Osteoblast (primary cell): ENCODE measurements around the gene OPA1. TPM values are rescaled to one million over a fixed set of nuclear protein-coding genes. Genes with fewer than 3 reads are reported as not detected.
A peak's percentile ranks its signal among the peaks of the same experiment; 100 is the strongest.

Experiments used
- DNase-seq: peaks from one replicate; pipeline ENCODE4 v3.0.0; 2011; ENCODE audit warnings: low spot score, mixed read lengths; ENCODE audit not compliant: insufficient read length; ENCODE audit errors: missing footprints
- H2AFZ ChIP-seq: 2 replicates; pipeline ENCODE4 v1.6.0; 2011; ENCODE audit warnings: mild to moderate bottlenecking, low read length
- H3K27ac ChIP-seq: 2 replicates; pipeline ENCODE4 v1.5.1; 2011; ENCODE audit warnings: mild to moderate bottlenecking, low read depth, low read length, moderate library complexity
- H3K27me3 ChIP-seq: 2 replicates; pipeline ENCODE4 v1.6.0; 2012; ENCODE audit warnings: mild to moderate bottlenecking, control low read depth, inconsistent platforms, low read length, moderate library complexity; ENCODE audit not compliant: insufficient read depth
- H3K36me3 ChIP-seq: 2 replicates; pipeline ENCODE4 v1.5.1; 2011; ENCODE audit warnings: mild to moderate bottlenecking, low read length, control low read depth, moderate library complexity; ENCODE audit not compliant: insufficient read depth
- H3K4me1 ChIP-seq: 2 replicates; pipeline ENCODE4 v1.5.1; 2011; ENCODE audit warnings: mild to moderate bottlenecking, low read length, control low read depth, moderate library complexity; ENCODE audit not compliant: insufficient read depth
- H3K4me2 ChIP-seq: 2 replicates; pipeline ENCODE4 v1.6.0; 2011; ENCODE audit warnings: mild to moderate bottlenecking, low read length; ENCODE audit not compliant: insufficient read depth
- H3K4me3 ChIP-seq: fragments of 200-600 bp; sonication (generic); 3 replicates; pipeline ENCODE4 v1.5.1; 2012; ENCODE audit warnings: mild to moderate bottlenecking, low read length, inconsistent platforms; ENCODE audit not compliant: insufficient read depth
- H3K79me2 ChIP-seq: 2 replicates; pipeline ENCODE4 v1.6.0; 2012; ENCODE audit warnings: mild to moderate bottlenecking, low read length, control low read depth, inconsistent platforms; ENCODE audit not compliant: insufficient read depth
- H3K9me3 ChIP-seq: 2 replicates; pipeline ENCODE4 v1.5.1; 2011; ENCODE audit warnings: low read depth, low read length, control low read depth
- H4K20me1 ChIP-seq: 2 replicates; pipeline ENCODE4 v1.6.0; 2012; ENCODE audit warnings: mild to moderate bottlenecking, low read length, control low read depth; ENCODE audit not compliant: insufficient read depth
- CTCF ChIP-seq: IDR thresholded peaks from 2 replicates; pipeline ENCODE4 v1.5.1; 2011; ENCODE audit warnings: mild to moderate bottlenecking, low read depth, low read length, moderate library complexity; ENCODE audit errors: extremely low read depth
- total RNA-seq: library from RNA; depleted of rRNA; stranded (reverse); fragments of >200 nt; gene quantifications from 2 replicates; pipeline ENCODE4 v1.2.3, GENCODE V29; 2012

The OPA1 gene
- 77.4 and 87.2 TPM in 2 replicates for total RNA-seq

- H3K79me2 ChIP-seq, result peaks cover 51% of the 10 kb centered on the region
- no peaks in the 10 kb centered on the region for H3K9me3 ChIP-seq
- no peaks in the 10 kb centered on the region for H3K27me3 ChIP-seq
- H3K36me3 ChIP-seq, result peaks cover 7% of the 10 kb centered on the region
- TF ChIP-seq CTCF, result peak; percentile 29
- peak within 1 kb of the TSS; percentile 86 for H3K27ac ChIP-seq
- peak within 1 kb of the TSS; percentile 84 for H2AFZ ChIP-seq
- peaks cover 18% of the 10 kb centered on the region for H4K20me1 ChIP-seq
- peak within 1 kb of the TSS; percentile 72 for H3K4me2 ChIP-seq
- peaks cover 23% of the 10 kb centered on the region for H3K4me1 ChIP-seq
- H3K4me3 ChIP-seq, result peak within 1 kb of the TSS; percentile 85
- peak; percentile 94 for DNase-seq
Observed at GRCh38 chr3:193592841-193593667, at the start of gene OPA1. Gene OPA1 (plus strand): TSS chr3:193593208. CDS start chr3:193593378, 170 bp downstream.

- H2AFZ ChIP-seq, result no peak overlapping the region
- no peak overlapping the region for H3K4me3 ChIP-seq
- no peak for TF ChIP-seq CTCF
- H3K9me3 ChIP-seq, result no peaks in the 10 kb centered on the region
- H3K36me3 ChIP-seq, result no peaks in the 10 kb centered on the region
- no peaks in the 10 kb centered on the region for H3K27me3 ChIP-seq
- no peaks in the 10 kb centered on the region for H3K79me2 ChIP-seq
- no peaks in the 10 kb centered on the region for H3K4me1 ChIP-seq
- no peak overlapping the region for H3K27ac ChIP-seq
- DNase-seq, result no peak
- no peaks in the 10 kb centered on the region for H4K20me1 ChIP-seq
- no peak overlapping the region for H3K4me2 ChIP-seq
Observed at GRCh38 chr3:193544289-193544688, 48.7 kb upstream of the OPA1 start.

- TF ChIP-seq CTCF, result no peak
- no peak overlapping the region for H2AFZ ChIP-seq
- no peaks in the 10 kb centered on the region for H3K27me3 ChIP-seq
- no peak for DNase-seq
- no peak overlapping the region for H3K27ac ChIP-seq
- no peaks in the 10 kb centered on the region for H3K36me3 ChIP-seq
- H3K4me2 ChIP-seq, result no peak overlapping the region
- no peaks in the 10 kb centered on the region for H3K79me2 ChIP-seq
- no peaks in the 10 kb centered on the region for H3K4me1 ChIP-seq
- no peaks in the 10 kb centered on the region for H4K20me1 ChIP-seq
- H3K9me3 ChIP-seq, result no peaks in the 10 kb centered on the region
- no peak overlapping the region for H3K4me3 ChIP-seq
Observed at GRCh38 chr3:193545304-193545703, 47.7 kb upstream of the OPA1 start.

GRCh38 chr3:193546129-193546528 lies 46.9 kb upstream of the OPA1 start:
- no peak for DNase-seq
- TF ChIP-seq CTCF, result no peak
- Histone ChIP-seq H3K27ac (no peak overlapping the region), H3K27me3 (no peaks in the 10 kb centered on the region), H3K4me2 (no peak overlapping the region), H4K20me1 (no peaks in the 10 kb centered on the region), H3K79me2 (no peaks in the 10 kb centered on the region), H3K36me3 (no peaks in the 10 kb centered on the region), H3K4me3 (no peak overlapping the region), H3K4me1 (no peaks in the 10 kb centered on the region), H2AFZ (no peak overlapping the region), H3K9me3 (no peaks in the 10 kb centered on the region)
